HG03378 (cell line): ENCODE data around the gene REXO1.

ENCODE experiments used
- ATAC-seq: cut with Tn5 transposase; IDR thresholded peaks from one replicate; pipeline ENCODE4 v1.9.1; 2021; ENCODE audit warnings: mild to moderate bottlenecking, moderate library complexity; ENCODE audit not compliant: unreplicated experiment

Gene REXO1

DNA sequence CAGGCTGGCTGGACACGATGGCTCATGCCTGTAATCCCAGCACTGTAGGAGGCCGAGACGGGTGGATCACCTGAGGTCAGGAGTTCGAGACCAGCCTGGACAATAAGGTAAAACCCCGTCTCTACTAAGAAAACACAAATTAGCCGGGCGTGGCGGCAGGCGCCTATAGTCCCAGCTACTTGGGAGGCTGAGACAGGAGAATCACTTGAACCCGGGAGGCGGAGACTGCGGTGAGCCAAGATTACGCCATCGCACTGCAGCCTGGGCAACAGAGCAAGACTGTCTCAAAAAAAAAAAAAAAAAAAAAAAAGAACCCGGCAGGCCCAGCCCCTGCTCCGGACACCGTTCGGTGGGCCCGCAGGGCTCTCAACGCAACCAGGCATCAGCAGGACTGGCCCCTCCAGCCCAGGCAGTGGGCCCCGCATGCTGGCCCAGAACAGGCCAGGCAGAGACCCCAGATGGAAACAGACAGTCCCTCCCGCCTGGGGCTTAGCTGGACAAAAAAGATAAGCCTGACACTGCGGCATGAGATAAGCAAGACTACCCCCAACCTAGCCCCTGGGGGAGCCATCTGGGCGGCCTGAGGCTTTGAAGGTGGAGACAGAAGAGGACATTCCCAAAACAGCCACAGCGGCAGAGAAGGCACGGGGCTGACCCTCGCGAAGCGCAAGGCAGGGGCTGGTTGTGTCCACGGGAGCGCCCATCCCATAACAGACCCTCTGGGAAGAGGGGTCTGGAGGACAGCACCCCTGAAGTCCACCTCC, 11.6 kb downstream of the REXO1 start:
- ATAC-seq: no peak

- ATAC-seq: no peak
Observed at GRCh38 chr19:1833540-1833939, 14.7 kb downstream of the REXO1 start.

GRCh38 chr19:1832046-1832663, 16.1 kb downstream of the REXO1 start:
- no peak for ATAC-seq

DNA sequence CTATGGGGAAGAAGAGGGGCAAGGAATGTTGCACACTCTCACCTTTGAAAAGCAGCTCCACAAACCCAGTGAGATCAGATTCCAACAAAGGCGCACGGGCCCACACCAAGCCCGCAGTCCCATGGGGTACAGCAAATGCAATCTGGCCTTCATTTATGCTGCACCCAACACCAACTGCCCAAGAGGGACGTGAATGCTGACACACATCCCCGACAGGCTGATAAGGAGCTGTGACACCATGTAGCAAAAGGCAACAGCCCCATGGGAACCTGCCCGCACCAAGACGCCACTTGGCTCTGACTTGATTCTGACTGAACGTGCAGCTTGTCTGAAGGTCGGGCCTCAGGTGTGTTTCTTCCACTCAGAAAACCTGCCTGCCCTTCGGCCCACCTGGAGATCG, 17.3 kb downstream of the REXO1 start:
- no peak for ATAC-seq

GRCh38 chr19:1830568-1830967, 17.7 kb downstream of the REXO1 start:
- no peak for ATAC-seq

- no peak for ATAC-seq
Observed at GRCh38 chr19:1829958-1830357, 18.3 kb downstream of the REXO1 start.

DNA sequence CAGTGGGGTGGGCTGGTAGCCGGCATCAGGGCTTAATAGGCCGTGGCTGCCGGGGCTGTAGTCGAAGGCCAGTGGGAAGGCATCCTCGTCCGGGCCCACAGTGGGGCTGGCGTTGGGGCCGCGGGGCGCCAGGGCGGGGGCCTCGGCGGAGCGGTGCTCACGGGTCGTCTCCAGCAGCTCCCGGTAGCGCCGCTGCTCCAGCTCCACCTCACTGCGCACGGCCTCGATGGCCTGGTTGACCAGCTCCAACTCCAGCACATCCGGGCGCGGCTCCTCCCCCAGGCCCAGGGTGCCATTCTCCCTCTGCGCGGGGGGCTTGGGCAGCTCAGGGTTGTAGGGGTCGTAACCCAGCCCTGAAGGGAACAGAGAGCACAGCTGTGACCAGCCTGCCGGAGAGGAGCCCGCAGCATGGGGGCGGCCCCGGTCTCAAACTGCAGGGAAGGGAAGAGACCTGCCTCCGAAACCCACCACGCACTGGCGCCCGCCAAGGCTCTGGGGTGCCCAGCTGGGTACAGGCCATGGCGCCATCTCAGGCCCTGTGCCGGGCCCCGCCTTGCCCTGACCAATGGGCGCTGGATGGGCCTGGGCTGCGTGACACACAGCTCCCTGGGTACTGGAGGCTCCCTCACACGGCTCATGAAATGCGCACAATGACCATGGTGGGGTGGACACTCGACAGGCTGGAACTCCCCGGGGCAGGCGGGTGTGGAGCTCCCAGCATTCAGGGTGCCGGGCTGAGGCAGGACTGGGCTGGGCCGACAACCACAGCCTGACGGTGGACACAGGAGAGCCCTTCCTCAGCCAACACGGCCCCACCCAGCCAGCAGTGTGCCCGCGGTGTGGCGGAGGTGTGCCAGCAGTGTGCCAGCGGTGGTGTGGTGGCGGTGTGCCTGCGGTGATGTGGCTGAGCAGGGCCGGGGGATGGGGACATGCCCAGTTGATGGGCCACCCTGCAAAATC, 19.7 kb downstream of the REXO1 start:
- no peak for ATAC-seq

DNA sequence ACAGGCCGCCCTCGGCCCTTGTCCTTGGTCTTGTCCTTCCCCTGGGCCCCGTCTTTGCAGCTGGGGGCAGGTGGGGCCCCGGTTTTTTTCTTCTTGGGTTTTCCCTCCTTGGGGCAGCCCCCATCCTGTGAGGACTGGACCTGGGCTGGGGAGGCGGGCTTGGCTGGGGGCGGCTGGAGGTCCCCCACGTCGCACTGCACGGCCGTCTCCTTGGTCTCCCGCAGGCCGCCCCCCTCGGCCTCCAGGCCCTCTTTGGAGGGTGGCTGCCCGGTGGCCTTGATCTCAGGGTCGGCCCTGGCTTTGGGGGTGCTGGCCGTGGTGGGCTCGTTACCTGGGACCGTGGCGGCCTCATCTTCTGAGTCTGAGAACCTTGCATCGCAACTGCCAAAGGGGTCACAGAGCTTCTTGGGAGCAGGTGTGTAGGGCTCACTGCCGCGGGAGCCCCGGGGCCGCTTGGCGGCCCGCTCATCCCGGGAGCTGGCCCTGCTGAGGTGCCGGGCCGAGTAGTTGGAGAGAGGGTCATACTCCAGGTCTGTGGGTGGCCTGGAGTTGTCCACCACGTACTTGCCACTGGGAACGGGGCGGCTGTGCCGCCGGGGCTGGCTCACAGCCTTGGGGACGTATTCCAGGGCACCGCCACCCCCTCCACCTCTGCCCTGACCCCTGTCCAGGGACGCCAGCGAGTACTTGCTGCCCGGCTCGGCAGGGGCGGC, 20.6 kb downstream of the REXO1 start:
- ATAC-seq: no peak

- ATAC-seq: no peak
Observed at GRCh38 chr19:1826557-1827521, 21.4 kb downstream of the REXO1 start.

GRCh38 chr19:1825909-1826556, 22.2 kb downstream of the REXO1 start:
- ATAC-seq: no peak

GRCh38 chr19:1824252-1824622, 24.0 kb downstream of the REXO1 start:
- ATAC-seq: no peak

- no peak for ATAC-seq
Observed at GRCh38 chr19:1823539-1824251, 24.6 kb downstream of the REXO1 start.

- no peak for ATAC-seq
Observed at GRCh38 chr19:1823020-1823419, 25.3 kb downstream of the REXO1 start.

DNA sequence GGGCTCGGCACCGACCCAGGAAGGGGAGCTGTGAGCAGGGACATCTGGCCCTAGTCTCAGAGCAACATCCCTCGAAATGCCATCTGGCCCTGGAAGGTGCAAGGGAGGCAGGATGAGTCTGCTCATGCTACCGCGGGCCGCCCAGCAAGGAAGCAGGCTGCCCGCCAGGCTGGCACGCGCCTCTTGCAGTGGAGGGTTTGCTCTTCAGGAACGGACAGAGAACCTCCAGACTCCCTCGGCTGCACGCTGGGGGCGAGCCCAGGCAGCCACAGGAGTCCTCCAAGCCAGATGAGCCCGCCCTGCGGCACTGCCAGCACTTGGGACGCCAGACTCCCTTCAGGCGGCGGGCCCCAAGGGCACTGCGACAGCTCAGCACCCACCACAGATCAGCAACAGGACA, 26.1 kb downstream of the REXO1 start:
- no peak for ATAC-seq

DNA sequence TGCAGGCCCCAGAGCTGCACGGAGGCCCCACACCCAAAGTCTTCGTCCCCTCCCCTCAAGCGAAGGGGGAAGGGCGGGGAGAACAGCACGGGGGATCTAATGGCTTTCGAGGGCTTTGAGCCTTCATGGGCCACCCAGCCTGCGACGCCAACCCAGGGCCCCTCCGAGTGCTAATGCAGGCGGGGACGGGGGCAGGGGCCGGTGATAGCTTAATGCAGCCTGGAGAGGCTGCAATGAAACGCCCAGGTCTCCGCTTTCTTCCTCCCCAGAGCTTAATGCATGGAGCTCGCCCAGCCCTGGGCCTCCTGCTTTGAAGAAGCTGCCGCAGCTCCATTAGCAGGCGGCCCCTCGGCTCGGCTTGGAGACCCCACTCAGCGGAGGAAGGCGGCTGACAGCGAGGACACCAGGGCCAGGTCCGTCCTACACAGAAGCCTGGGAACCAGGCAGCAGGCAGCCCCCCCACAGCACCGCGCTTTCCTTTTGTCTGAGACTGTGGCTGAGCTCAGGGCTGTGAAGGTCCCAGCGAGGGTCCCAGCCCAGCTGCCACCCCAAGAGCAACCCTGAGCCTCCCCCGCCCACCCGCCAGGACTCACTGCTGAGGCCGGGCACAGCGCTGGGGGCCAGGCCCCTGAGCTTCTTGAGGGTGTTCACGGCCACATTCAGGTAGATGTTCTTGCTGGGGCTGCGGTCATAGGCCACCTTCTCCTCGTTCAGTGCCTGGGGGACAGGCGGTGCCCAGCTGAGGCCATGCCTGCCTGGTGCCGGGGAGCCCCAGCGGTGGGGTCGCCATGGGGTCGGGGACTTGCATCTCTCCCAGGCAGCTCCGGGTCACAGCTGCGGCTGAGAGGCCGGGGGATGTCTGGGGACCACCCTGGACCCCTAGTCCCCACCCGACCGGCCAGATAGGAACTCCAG, 28.7 kb downstream of the REXO1 start:
- no peak for ATAC-seq

- ATAC-seq: no peak
Observed at GRCh38 chr19:1818549-1819195, 29.6 kb downstream of the REXO1 start.

DNA sequence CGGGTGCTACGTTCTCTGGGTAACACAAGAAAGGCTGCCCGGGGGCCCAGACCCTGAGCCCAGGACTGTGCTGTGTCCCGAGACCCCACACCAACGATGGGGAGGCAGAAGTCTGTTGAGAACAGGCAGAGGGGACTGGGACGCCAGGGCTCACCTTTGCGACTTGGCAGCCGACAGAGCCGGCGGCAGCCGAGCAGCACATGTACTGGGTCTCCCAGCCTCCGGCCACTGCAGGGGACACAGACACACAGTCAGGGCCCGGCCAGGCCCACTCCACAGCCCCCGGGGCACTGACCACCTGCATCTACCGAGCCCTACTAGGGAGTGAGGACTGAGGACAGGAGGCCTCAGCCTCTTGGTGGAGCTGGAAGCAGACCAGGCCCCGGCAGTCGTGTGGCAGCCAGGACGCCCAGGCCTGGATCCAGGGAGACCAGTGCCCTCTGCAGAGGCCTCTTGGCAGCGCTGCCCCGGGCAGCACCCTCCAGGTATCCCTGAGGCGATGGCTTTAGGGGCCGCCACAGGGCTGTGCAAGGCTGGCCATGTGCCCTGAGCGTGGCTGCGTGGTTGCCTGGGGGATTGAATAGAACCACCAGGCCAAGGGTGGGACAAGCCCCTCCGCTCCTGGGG, 30.6 kb downstream of the REXO1 start:
- ATAC-seq: no peak
